Motor neuron (in vitro differentiated cells): ENCODE measurements around the gene ZNF862. TPM values are rescaled to one million over a fixed set of nuclear protein-coding genes. Genes with fewer than 3 reads are reported as not detected.

Experiments used
- ATAC-seq, 8 experiments: fragments of 200-7000 bp; cut with Tn5 transposase; replicated peaks in 6 of 8; 2 replicates each; pipeline ENCODE4 v1.8.0; 2021; ENCODE audit warnings: mild to moderate bottlenecking in 8 of 8, moderate library complexity in 8 of 8
- H3K27ac ChIP-seq, 2 donors: fragments of 250-450 bp; sonication (Bioruptor Pico); 2 replicates each; pipeline ENCODE4 v1.9.0; 2021; ENCODE audit warnings: antibody characterized with exemption in 2 of 2, mild to moderate bottlenecking in 2 of 2, moderate library complexity in 1 of 2
- H3K4me1 ChIP-seq, 2 donors: fragments of 250-450 bp; sonication (Bioruptor Pico); replicated peaks in 1 of 2; 2 replicates each; pipeline ENCODE4 v1.6.1; 2021; ENCODE audit warnings: antibody characterized with exemption in 2 of 2, mild to moderate bottlenecking in 2 of 2, moderate library complexity in 1 of 2
- H3K4me3 ChIP-seq, 5 donors: fragments of 250-450 bp; sonication (Bioruptor Pico); 2 replicates each; pipeline ENCODE4 v1.9.0; 2021; ENCODE audit warnings: antibody characterized with exemption in 5 of 5, mild to moderate bottlenecking in 5 of 5, moderate library complexity in 4 of 5
- WGBS, 10 experiments: fragments of 450-650 bp; shearing (Covaris generic); methylation state at CpG; one replicate each; pipeline ENCODE4 v1.0.0; 2022; 5-methylcytosine and 5-hydroxymethylcytosine counted together
- in situ Hi-C, 9 experiments: fragments of 400-800 bp; cut with MboI; loops; one replicate each; pipeline ENCODE4 v1.15.0; 2021; ENCODE audit warnings: low sequenced_read_pairs in 9 of 9, low pct_unique_long_range_greater_than_20kb in 2 of 9; ENCODE audit not compliant: unreplicated experiment in 9 of 9
- total RNA-seq, 8 experiments: library from RNA; unstranded; fragments of 300-600 nt; gene quantifications; 2 replicates each; pipeline versions ENCODE4 v1.2.3 to v1.2.4, GENCODE V29; 2022

Gene ZNF862
- total RNA-seq, 8 experiments from 2014 or later = 7.1 to 18.6 (median 10.8) TPM

GRCh38 chr7:149846436-149847046, 8.4 kb downstream of the ZNF862 start:
- WGBS, 10 experiments = 73 to 100% (median 100%) methylated on average over 1 to 3 of the region's 3 CpGs; no CpG with 5 or more reads in 2 of the 10 experiments
- in situ Hi-C loops = no loop called here

DNA sequence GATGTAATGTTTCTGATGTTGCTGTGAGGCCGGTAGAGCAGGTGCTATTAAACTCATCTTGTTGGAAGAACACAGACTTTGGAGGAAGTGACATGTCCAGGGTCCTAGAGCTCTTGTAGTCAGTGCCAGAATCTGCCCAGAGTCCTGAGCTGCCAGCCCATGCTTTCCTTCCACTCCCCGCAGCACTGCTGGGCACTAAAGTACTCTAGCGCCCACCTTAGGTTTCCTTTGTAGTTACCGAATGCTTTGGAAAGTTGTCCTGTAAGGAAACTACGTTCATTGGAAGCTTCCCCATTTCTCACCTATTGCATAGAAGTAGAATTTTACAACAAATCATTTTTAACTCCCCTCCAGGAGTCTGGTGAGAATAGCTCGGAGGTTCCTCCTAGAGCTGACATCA, 11.0 kb downstream of the ZNF862 start:
- H3K27ac ChIP-seq = no peak overlapping the region
- no peak for ATAC-seq
- no peak overlapping the region for H3K4me3 ChIP-seq
- H3K4me1 ChIP-seq = no peaks in the 10 kb centered on the region
- 50 to 100% (median 83%) methylated on average over 1 to 6 of the region's 6 CpGs for WGBS, 10 experiments
- in situ Hi-C loops = no loop called here

More at GRCh38 chr7:149846436-149847046, 8.4 kb downstream of the ZNF862 start:
- H3K4me1 ChIP-seq = no peaks in the 10 kb centered on the region
- no peak overlapping the region for H3K27ac ChIP-seq
- ATAC-seq = no peak
- H3K4me3 ChIP-seq = no peak overlapping the region

DNA sequence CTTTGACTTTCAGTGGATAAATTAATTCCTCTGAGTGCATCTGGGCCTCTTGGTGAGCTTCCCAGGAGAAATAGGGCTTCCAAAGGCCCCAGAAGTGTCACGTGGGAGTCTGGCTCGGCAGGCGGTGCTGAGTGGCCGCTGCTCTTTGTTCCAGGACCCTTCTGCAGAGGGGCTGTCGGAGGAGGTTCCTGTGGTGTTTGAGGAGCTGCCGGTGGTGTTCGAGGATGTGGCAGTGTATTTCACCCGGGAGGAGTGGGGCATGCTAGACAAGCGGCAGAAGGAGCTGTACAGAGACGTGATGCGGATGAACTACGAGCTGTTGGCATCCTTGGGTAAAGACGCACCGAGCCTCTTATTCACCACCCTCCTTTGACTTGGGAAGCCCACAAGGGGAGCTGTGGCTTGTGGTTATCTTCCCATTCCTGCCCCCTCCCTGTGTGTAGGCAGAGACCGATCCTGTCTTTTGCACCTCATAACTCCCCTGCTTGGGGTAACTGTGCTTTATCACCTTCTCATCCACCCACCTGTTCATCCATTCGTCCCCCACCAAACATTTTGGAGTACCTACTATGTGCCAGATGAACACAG, 11.9 kb downstream of the ZNF862 start:
- H3K4me1 ChIP-seq = peaks cover 7 to 8% of the 10 kb centered on the region in 2 donors
- in situ Hi-C loops = loop anchor here in 1 of 9 experiments (25.0 kb wide), 1 partner anchor 562 kb away; a partner anchor contains a TSS
- H3K27ac ChIP-seq = no peak overlapping the region
- ATAC-seq = peak in 1 of 8 experiments; percentile 31
- 57 to 100% (median 79%) methylated on average over 1 to 6 of the region's 16 CpGs; no CpG with 5 or more reads in 4 of the 10 experiments for WGBS, 10 experiments
- no peak overlapping the region for H3K4me3 ChIP-seq

GRCh38 chr7:149850716-149851115, 12.5 kb downstream of the ZNF862 start:
- Histone ChIP-seq H3K4me3 (no peak overlapping the region), H3K27ac (no peak overlapping the region), H3K4me1 (peaks cover 11 to 12% of the 10 kb centered on the region in 2 donors)
- in situ Hi-C loops = loop anchor here in 1 of 9 experiments (25.0 kb wide), 1 partner anchor 562 kb away; a partner anchor contains a TSS
- ATAC-seq = no peak
- WGBS, 10 experiments = 44 to 100% (median 95%) methylated on average over 1 to 4 of the region's 4 CpGs; no CpG with 5 or more reads in 5 of the 10 experiments

GRCh38 chr7:149851449-149851848, 13.3 kb downstream of the ZNF862 start:
- Histone ChIP-seq H3K4me3 (no peak overlapping the region), H3K4me1 (peaks cover 11 to 12% of the 10 kb centered on the region in 2 donors), H3K27ac (no peak overlapping the region)
- ATAC-seq = no peak
- WGBS, 10 experiments = 50 to 100% (median 85%) methylated on average over 1 to 7 of the region's 9 CpGs; no CpG with 5 or more reads in 4 of the 10 experiments
- in situ Hi-C loops = loop anchor here in 1 of 9 experiments (25.0 kb wide), 1 partner anchor 561 kb away; a partner anchor contains a TSS

DNA sequence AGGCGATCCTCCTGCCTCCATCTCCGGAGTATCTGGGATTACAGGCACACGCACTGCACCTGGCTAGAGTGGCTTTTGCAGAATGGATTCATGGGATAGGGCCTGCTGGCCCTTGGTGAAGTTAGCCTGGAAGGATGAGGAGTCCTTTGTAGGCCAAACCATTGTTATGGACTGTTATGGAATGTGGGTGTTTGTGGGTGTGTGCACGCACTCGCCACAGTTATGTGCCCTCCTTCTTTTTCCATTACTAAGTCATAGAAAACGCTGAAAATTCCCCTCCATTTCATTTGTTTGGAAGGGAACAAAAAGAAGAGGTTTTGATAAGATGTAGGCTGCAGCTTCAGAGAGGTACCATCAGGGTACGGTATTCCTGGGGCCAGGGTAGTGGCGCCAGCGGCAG, 15.0 kb downstream of the ZNF862 start:
- in situ Hi-C loops = loop anchor here in 1 of 9 experiments (25.0 kb wide), 1 partner anchor 559 kb away; a partner anchor contains a TSS
- Histone ChIP-seq H3K27ac (no peak overlapping the region), H3K4me1 (peaks cover 11 to 12% of the 10 kb centered on the region in 2 donors), H3K4me3 (no peak overlapping the region)
- WGBS, 10 experiments = 87 to 100% (median 96%) methylated on average over 1 to 8 of the region's 9 CpGs; no CpG with 5 or more reads in 1 of the 10 experiments
- ATAC-seq = no peak

- no peak overlapping the region for H3K27ac ChIP-seq
- peaks cover 11 to 12% of the 10 kb centered on the region in 2 donors for H3K4me1 ChIP-seq
- 35 to 95% (median 69%) methylated on average over 3 to 9 of the region's 13 CpGs; no CpG with 5 or more reads in 1 of the 10 experiments for WGBS, 10 experiments
- H3K4me3 ChIP-seq = no peak overlapping the region
- ATAC-seq = peak; percentile 37 to 93 (median 90)
- in situ Hi-C loops = loop anchor here in 1 of 9 experiments (25.0 kb wide), 1 partner anchor 558 kb away; a partner anchor contains a TSS
Observed at GRCh38 chr7:149854611-149855360, 16.6 kb downstream of the ZNF862 start.

GRCh38 chr7:149855361-149856305, 17.5 kb downstream of the ZNF862 start:
- ATAC-seq = peak in 6 of 8 experiments; percentile 51 to 90 (median 68)
- in situ Hi-C loops = loop anchor here in 1 of 9 experiments (25.0 kb wide), 1 partner anchor 557 kb away; a partner anchor contains a TSS
- no peak overlapping the region for H3K4me3 ChIP-seq
- peaks cover 11 to 12% of the 10 kb centered on the region in 2 donors for H3K4me1 ChIP-seq
- WGBS, 10 experiments = 23 to 90% (median 76%) methylated on average over 1 to 7 of the region's 16 CpGs; no CpG with 5 or more reads in 1 of the 10 experiments
- no peak overlapping the region for H3K27ac ChIP-seq

DNA sequence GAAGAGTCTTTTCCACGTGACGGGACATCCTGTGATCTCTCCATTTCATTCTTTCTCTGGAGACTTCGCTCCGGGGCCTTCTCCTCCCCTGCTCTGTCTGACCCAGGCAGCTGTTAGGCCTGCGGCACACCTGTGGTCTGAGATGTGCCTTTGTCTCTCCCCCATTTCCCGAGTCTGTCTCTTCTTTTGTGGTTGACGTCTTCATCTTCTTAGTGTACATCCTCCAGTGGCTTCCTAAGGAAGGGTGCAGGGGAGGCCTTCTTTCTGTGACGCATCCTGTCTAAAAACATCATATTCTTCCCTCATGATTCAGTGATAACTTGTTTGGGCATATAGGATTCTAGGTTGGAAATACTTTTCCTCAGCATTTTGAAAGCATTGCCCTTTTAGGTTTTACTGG, 18.4 kb downstream of the ZNF862 start:
- Histone ChIP-seq H3K4me3 (no peak overlapping the region), H3K4me1 (peaks cover 11 to 12% of the 10 kb centered on the region in 2 donors), H3K27ac (no peak overlapping the region)
- ATAC-seq = no peak
- WGBS, 10 experiments = 86 to 94% (median 91%) methylated on average over 1 to 8 of the region's 8 CpGs
- in situ Hi-C loops = loop anchor here in 1 of 9 experiments (25.0 kb wide), 1 partner anchor 556 kb away; a partner anchor contains a TSS

DNA sequence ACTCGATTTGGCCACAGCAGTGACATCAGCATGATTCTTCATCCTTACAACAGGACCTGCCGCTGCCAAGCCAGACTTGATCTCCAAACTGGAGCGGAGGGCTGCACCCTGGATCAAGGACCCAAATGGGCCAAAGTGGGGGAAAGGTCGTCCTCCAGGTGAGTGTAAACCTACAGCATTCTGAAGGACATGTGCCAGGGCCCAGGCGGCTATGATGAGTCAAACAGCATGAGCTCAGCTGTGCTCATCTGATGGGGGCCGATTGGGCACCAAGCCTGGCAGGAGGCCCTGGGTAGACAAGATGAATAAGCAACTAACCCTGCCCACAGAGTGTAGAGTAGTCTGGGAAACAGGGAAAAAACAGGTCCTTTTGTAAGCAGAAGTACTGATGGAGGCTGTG, 21.2 kb downstream of the ZNF862 start:
- ATAC-seq = no peak
- H3K27ac ChIP-seq = no peak overlapping the region
- peaks cover 11 to 12% of the 10 kb centered on the region in 2 donors for H3K4me1 ChIP-seq
- H3K4me3 ChIP-seq = no peak overlapping the region
- in situ Hi-C loops = loop anchor here in 1 of 9 experiments (25.0 kb wide), 1 partner anchor 553 kb away; a partner anchor contains a TSS
- WGBS, 10 experiments = 8 to 91% (median 65%) methylated on average over 2 to 5 of the region's 6 CpGs; no CpG with 5 or more reads in 5 of the 10 experiments

GRCh38 chr7:149859876-149860275, 21.7 kb downstream of the ZNF862 start:
- H3K4me1 ChIP-seq = peaks cover 6 to 7% of the 10 kb centered on the region in 2 donors
- H3K27ac ChIP-seq = no peak overlapping the region
- no peak for ATAC-seq
- WGBS, 10 experiments = 20 to 100% (median 75%) methylated on average over 1 to 4 of the region's 4 CpGs; no CpG with 5 or more reads in 4 of the 10 experiments
- no peak overlapping the region for H3K4me3 ChIP-seq
- in situ Hi-C loops = loop anchor here in 1 of 9 experiments (25.0 kb wide), 1 partner anchor 552 kb away; a partner anchor contains a TSS
